Effector memory CD8-positive, alpha-beta T cell (primary cell): Measurements from ENCODE around the gene IGF2.
"Not testable (repeated sequence)": the region's sequence is repeated elsewhere in the genome, so short reads cannot be mapped to it uniquely, and the experiment has no call there.

Experiments
- ATAC-seq: fragments of 150-1000 bp; cut with Tn5 transposase; replicated peaks from 2 replicates; pipeline ENCODE4 v1.10.0; 2021; ENCODE audit warnings: mild to moderate bottlenecking, moderate library complexity
- DNase-seq, 3 experiments: peaks; one replicate each; pipeline ENCODE4 v3.0.0; 2021
- H3K27ac Mint-ChIP-seq, 2 donors: one replicate each; pipeline ENCODE4 v1.8.0; 2022; ENCODE audit warnings: mild to moderate bottlenecking in 2 of 2, mixed read lengths in 2 of 2, moderate library complexity in 2 of 2
- H3K27me3 Mint-ChIP-seq, 2 donors: one replicate each; pipeline ENCODE4 v1.8.0; 2022; ENCODE audit warnings: mixed read lengths in 2 of 2
- H3K36me3 Mint-ChIP-seq: one replicate; pipeline ENCODE4 v1.8.0; 2022; ENCODE audit warnings: mild to moderate bottlenecking, moderate library complexity, mixed read lengths; ENCODE audit not compliant: insufficient read depth
- H3K4me1 Mint-ChIP-seq, 2 donors: one replicate each; pipeline ENCODE4 v1.8.0; 2022; ENCODE audit warnings: low read depth in 2 of 2, mixed read lengths in 2 of 2
- H3K4me3 Mint-ChIP-seq, 2 donors: one replicate each; pipeline ENCODE4 v1.8.0; 2022; ENCODE audit warnings: mild to moderate bottlenecking in 2 of 2, mixed read lengths in 2 of 2, moderate library complexity in 2 of 2
- H3K9me3 Mint-ChIP-seq, 2 donors: one replicate each; pipeline ENCODE4 v1.8.0; 2022; ENCODE audit warnings: mixed read lengths in 2 of 2
- total RNA-seq, 9 experiments: gene quantifications; one replicate each; lab custom pipeline; 2026; lab: John Stamatoyannopoulos, UW

The IGF2 gene
- 0 to 2.4 (median 0.12) reads per million in 9 experiments for total RNA-seq

GRCh38 chr11:2139123-2139521 lies at the start of gene IGF2:
Gene IGF2 (minus strand): TSS chr11:2139389. CDS start chr11:2135523, 3,866 bp downstream.
- ATAC-seq (peak; percentile 29), DNase-seq (no peak)
- Mint-ChIP-seq H3K27me3 (peaks cover 61 to 78% of the 10 kb centered on the region in 2 donors), H3K4me3 (peak within 1 kb of the TSS; percentile 77 to 80), H3K36me3 (no peaks in the 10 kb centered on the region), H3K27ac (no peak within 1 kb of the TSS), H3K4me1 (peaks cover 0 to 7% of the 10 kb centered on the region in 2 donors), H3K9me3 (no peaks in the 10 kb centered on the region)

- ATAC-seq (no peak), DNase-seq (no peak)
- no peak overlapping the region for H3K4me3 Mint-ChIP-seq
- no peaks in the 10 kb centered on the region for H3K9me3 Mint-ChIP-seq
- H3K4me1 Mint-ChIP-seq, result no peaks in the 10 kb centered on the region
- H3K36me3 Mint-ChIP-seq, result no peaks in the 10 kb centered on the region
- H3K27me3 Mint-ChIP-seq, result peaks cover 27 to 35% of the 10 kb centered on the region in 2 donors
- no peak overlapping the region for H3K27ac Mint-ChIP-seq
These were observed 49.6 kb upstream of the IGF2 start for GRCh38 chr11:2188745-2189144.

GRCh38 chr11:2187280-2187707 lies 48.1 kb upstream of the IGF2 start:
- no peak overlapping the region for H3K27ac Mint-ChIP-seq
- no peaks in the 10 kb centered on the region for H3K36me3 Mint-ChIP-seq
- DNase-seq, result no peak
- no peaks in the 10 kb centered on the region for H3K9me3 Mint-ChIP-seq
- H3K27me3 Mint-ChIP-seq, result peaks cover 27 to 29% of the 10 kb centered on the region in 2 donors
- H3K4me1 Mint-ChIP-seq, result peaks cover 0 to 2% of the 10 kb centered on the region in 2 donors
- no peak overlapping the region for H3K4me3 Mint-ChIP-seq
- no peak for ATAC-seq

GRCh38 chr11:2186669-2187279 lies 47.6 kb upstream of the IGF2 start:
- peak; percentile 88 for ATAC-seq

DNA sequence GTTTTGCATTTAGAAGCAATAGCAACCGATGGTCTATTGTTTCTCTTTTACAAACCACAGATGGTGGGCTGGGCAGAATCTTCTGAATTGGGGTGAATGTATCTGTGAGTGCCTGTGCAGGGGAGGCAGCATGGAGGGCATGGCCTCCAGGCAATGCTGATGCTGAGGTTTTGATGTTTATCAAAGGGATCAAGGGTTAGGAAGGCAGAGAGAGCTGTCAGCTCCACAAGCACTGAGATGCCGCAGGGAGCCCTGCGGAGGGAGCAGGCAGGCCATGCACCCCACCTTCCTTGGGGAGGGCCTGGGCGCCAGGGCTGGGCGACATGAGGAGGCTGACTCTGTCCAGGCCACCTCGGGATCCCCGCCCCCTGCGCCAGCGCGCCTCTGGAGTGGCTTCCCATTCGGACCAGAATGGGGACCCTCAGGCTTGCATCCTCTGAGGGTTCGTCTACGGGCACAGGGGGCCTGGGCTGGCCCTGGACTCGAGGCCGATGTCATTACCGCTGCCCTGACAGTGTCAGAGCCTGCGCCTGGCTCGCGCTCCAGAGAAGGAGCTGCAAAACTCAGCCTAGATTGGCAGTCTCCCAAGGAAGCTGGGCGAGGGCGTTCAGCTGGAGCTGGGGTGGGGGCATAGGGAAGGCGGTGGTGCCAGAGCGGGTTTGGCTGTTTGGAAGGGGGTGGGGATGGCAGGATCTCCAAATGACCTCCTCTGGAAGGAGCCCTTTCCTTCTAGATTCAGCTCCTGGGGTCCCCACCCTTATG lies 46.3 kb upstream of the IGF2 start:
- H3K36me3 Mint-ChIP-seq, result no peaks in the 10 kb centered on the region
- ATAC-seq (no peak), DNase-seq (no peak)
- peaks cover 18 to 29% of the 10 kb centered on the region in 2 donors for H3K27me3 Mint-ChIP-seq
- H3K9me3 Mint-ChIP-seq, result no peaks in the 10 kb centered on the region
- no peak overlapping the region for H3K27ac Mint-ChIP-seq
- H3K4me1 Mint-ChIP-seq, result peaks cover 0 to 2% of the 10 kb centered on the region in 2 donors
- no peak overlapping the region for H3K4me3 Mint-ChIP-seq

More at GRCh38 chr11:2186669-2187279, 47.6 kb upstream of the IGF2 start:
- DNase-seq, result peak; percentile 42 to 45 (median 42)
- Mint-ChIP-seq H3K27ac (no peak overlapping the region), H3K27me3 (peaks cover 25 to 29% of the 10 kb centered on the region in 2 donors), H3K4me1 (peaks cover 0 to 2% of the 10 kb centered on the region in 2 donors), H3K9me3 (no peaks in the 10 kb centered on the region), H3K36me3 (no peaks in the 10 kb centered on the region), H3K4me3 (no peak overlapping the region)

DNA sequence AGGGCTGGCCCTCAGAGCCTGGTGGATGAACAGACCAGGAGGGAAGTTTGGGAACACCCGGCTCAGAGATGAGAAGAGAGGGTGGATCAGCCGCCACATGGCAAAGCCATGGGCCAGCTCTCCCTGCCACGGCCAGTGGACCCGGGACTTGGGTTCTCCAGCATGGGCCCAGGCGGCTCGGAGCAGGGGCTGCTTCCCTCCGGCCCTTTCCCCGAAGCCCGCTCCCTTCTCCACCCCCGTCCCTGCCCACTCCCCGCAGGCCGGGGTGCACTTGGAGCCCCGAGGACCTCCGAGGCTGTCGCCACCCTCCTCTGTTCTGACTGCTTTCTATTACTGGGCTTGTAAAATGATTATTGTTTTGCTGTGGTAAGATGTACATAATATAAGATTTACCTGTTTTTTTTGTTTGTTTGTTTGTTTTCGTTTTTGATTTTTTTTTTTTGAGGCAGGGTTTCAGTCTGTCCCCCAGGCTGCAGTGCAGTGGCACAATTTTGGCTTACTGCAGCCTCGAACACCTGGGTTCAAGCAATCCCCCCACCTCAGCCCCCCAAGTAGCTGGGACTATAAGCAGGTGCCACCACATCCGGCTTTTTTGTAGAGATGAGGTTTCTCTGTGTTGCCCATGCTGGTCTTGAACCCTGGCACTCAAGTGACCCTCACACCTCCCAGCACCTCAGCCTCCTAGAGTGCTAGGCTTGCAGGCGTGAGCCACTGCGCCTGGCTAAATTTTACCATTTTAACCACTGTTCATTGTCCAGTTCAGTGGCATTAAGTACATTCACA lies 43.7 kb upstream of the IGF2 start:
- Mint-ChIP-seq H3K4me3 (no peak overlapping the region), H3K27ac (no peak overlapping the region), H3K9me3 (no peaks in the 10 kb centered on the region), H3K27me3 (peaks cover 10 to 29% of the 10 kb centered on the region in 2 donors), H3K36me3 (no peaks in the 10 kb centered on the region), H3K4me1 (peaks cover 0 to 4% of the 10 kb centered on the region in 2 donors)
- ATAC-seq (no peak), DNase-seq (no peak)

DNA sequence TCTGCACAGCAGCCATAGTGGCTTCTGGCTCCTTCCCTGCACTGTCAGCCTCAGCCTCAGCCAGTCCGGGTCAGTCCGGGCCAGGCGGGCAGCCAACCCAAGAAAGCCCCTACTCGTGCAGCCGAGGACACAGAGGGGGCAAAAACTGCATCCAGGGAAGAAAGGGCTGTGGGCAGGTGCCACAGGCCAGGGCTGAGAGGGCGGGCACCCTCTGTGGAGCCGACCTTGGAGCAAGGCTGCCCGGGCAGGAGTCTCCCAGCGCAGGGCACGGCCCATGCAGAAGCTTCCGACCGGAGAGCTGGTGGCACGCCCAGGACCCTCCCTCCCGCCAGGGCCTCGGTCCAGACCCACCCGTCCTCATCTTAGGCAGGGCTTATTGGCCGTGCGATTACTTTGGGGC lies 42.9 kb upstream of the IGF2 start:
- no peaks in the 10 kb centered on the region for H3K9me3 Mint-ChIP-seq
- ATAC-seq (no peak), DNase-seq (no peak)
- no peak overlapping the region for H3K4me3 Mint-ChIP-seq
- H3K27ac Mint-ChIP-seq, result no peak overlapping the region
- H3K4me1 Mint-ChIP-seq, result peaks cover 0 to 4% of the 10 kb centered on the region in 2 donors
- peaks cover 10 to 29% of the 10 kb centered on the region in 2 donors for H3K27me3 Mint-ChIP-seq
- peaks cover 3% of the 10 kb centered on the region for H3K36me3 Mint-ChIP-seq

DNA sequence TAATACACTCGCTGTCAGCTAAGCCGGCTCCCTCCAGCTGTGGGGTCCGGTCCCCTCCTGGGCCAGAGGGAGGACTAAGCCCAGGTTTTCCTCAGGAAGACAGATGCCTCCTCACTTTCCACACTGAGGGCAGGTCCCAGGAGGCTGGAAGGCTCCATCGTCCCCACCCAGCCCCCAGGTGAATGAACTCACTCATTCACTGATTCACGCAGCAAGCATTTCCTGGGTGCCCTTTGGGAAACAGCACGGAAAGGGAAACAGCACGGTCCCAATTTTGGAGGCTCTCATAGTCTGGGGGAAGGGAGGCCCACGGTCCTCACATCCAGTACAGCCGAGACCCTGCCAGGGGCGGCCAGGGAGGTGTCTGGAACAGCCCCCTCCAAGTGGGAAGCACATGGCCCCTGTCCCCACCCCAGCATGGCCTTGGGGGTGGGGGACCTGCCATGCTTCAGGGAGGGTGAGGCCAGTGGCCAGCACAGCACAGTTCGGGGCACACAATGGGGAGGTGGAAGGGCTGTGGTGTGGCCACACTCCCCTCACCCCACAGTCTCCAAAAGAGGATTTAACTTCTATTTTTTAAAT lies 41.7 kb upstream of the IGF2 start:
- Mint-ChIP-seq H3K9me3 (no peaks in the 10 kb centered on the region), H3K27me3 (peaks cover 10 to 29% of the 10 kb centered on the region in 2 donors), H3K4me3 (no peak overlapping the region), H3K27ac (no peak overlapping the region), H3K4me1 (peaks cover 0 to 4% of the 10 kb centered on the region in 2 donors), H3K36me3 (peaks cover 3% of the 10 kb centered on the region)
- DNase-seq (no peak), ATAC-seq (no peak)

DNA sequence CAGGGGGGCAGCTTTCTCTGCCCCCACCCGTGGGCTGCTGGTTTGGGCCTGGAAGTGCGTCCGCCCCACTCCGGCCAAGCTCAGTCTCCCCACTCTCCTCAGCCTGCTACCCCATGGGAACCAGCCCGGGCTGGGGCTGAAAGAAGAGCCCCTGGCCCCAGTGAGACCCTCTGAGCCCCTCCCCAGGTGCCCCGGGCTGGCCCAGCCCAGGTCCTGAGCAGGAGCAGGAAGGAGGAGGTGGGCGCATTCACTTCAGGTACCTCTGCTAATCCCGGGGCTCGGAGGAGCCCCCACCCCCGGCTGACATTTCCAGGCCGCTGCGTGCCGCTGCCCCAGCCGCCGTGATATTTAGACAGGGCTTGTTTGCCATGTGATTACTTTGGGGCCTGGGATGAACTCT lies 41.2 kb upstream of the IGF2 start:
- Mint-ChIP-seq H3K4me3 (no peak overlapping the region), H3K27me3 (peaks cover 9 to 28% of the 10 kb centered on the region in 2 donors), H3K4me1 (peaks cover 0 to 4% of the 10 kb centered on the region in 2 donors), H3K27ac (no peak overlapping the region), H3K36me3 (peaks cover 3% of the 10 kb centered on the region), H3K9me3 (no peaks in the 10 kb centered on the region)
- ATAC-seq (no peak), DNase-seq (no peak)

GRCh38 chr11:2179516-2179915 lies 40.3 kb upstream of the IGF2 start:
- H3K9me3 Mint-ChIP-seq, result no peaks in the 10 kb centered on the region
- peaks cover 0 to 4% of the 10 kb centered on the region in 2 donors for H3K4me1 Mint-ChIP-seq
- no peak overlapping the region for H3K4me3 Mint-ChIP-seq
- no peak overlapping the region for H3K27ac Mint-ChIP-seq
- DNase-seq (no peak), ATAC-seq (no peak)
- peaks cover 3% of the 10 kb centered on the region for H3K36me3 Mint-ChIP-seq
- peaks cover under 1 to 20% of the 10 kb centered on the region in 2 donors for H3K27me3 Mint-ChIP-seq

- H3K9me3 Mint-ChIP-seq, result no peaks in the 10 kb centered on the region
- H3K36me3 Mint-ChIP-seq, result peaks cover 3% of the 10 kb centered on the region
- no peak overlapping the region for H3K27ac Mint-ChIP-seq
- H3K4me1 Mint-ChIP-seq, result peaks cover 0 to 4% of the 10 kb centered on the region in 2 donors
- H3K27me3 Mint-ChIP-seq, result peaks cover 0 to 18% of the 10 kb centered on the region in 2 donors
- DNase-seq, result no peak
- H3K4me3 Mint-ChIP-seq, result no peak overlapping the region
- no peak for ATAC-seq
These were observed 39.8 kb upstream of the IGF2 start for GRCh38 chr11:2178906-2179494.

GRCh38 chr11:2178055-2178773 lies 39.0 kb upstream of the IGF2 start:
- DNase-seq, H3K36me3 Mint-ChIP-seq, H3K27ac Mint-ChIP-seq, H3K4me1 Mint-ChIP-seq, H3K4me3 Mint-ChIP-seq, H3K9me3 Mint-ChIP-seq, ATAC-seq: not testable (repeated sequence)
- H3K27me3 Mint-ChIP-seq, result peaks cover 0 to 18% of the 10 kb centered on the region in 2 donors
